ENCODE measurements around the gene NTRK2. TPM values are rescaled to one million over a fixed set of nuclear protein-coding genes. Genes with fewer than 3 reads are reported as not detected.

Gene NTRK2
- total RNA-seq, 6 experiments from 2014 or later, result 0.11 to 0.83 (median 0.25) TPM

- no peak for TF ChIP-seq CTCF (IDR thresholded peaks at IDR 0.05)
- H3K27me3 Mint-ChIP-seq (ENCODE audit: insufficient read depth), result no peaks in the 10 kb centered on the region; the same call in 1 of the 2 replicates
- H3K4me3 Mint-ChIP-seq, result no peak overlapping the region
- no peaks in the 10 kb centered on the region for H3K4me1 Mint-ChIP-seq (ENCODE audit: low read depth)
- DNase-seq, result no peak
- H3K9me3 Mint-ChIP-seq, result peaks cover 24% of the 10 kb centered on the region
- H3K27ac Mint-ChIP-seq, result no peak overlapping the region
- H3K36me3 Mint-ChIP-seq (ENCODE audit: low read depth), result no peaks in the 10 kb centered on the region
Observed at GRCh38 chr9:84642553-84643141, 26.9 kb upstream of the NTRK2 start.

- no peak overlapping the region for H3K27ac Mint-ChIP-seq
- H3K4me1 Mint-ChIP-seq (ENCODE audit: low read depth), result peaks cover 5% of the 10 kb centered on the region; the same call in 1 of the 2 replicates
- H3K9me3 Mint-ChIP-seq, result peaks cover 27% of the 10 kb centered on the region
- peaks cover 2% of the 10 kb centered on the region; the same call in 1 of the 2 replicates for H3K27me3 Mint-ChIP-seq (ENCODE audit: insufficient read depth)
- TF ChIP-seq CTCF (IDR thresholded peaks at IDR 0.05), result no peak
- no peak for DNase-seq
- no peaks in the 10 kb centered on the region for H3K36me3 Mint-ChIP-seq (ENCODE audit: low read depth)
- H3K4me3 Mint-ChIP-seq, result no peak overlapping the region
Observed at GRCh38 chr9:84647699-84648098, 21.8 kb upstream of the NTRK2 start.

- DNase-seq, result peak; percentile 1
- peaks cover 3% of the 10 kb centered on the region; the same call in 1 of the 2 replicates for H3K27me3 Mint-ChIP-seq (ENCODE audit: insufficient read depth)
- peak; percentile 25; the same call in 1 of the 2 replicates for TF ChIP-seq CTCF (IDR thresholded peaks at IDR 0.05)
- no peak overlapping the region for H3K27ac Mint-ChIP-seq
- peaks cover 5% of the 10 kb centered on the region; the same call in 1 of the 2 replicates for H3K4me1 Mint-ChIP-seq (ENCODE audit: low read depth)
- H3K36me3 Mint-ChIP-seq (ENCODE audit: low read depth), result no peaks in the 10 kb centered on the region
- H3K9me3 Mint-ChIP-seq, result peaks cover 14% of the 10 kb centered on the region; the same call in 1 of the 2 replicates
- no peak overlapping the region for H3K4me3 Mint-ChIP-seq
Observed at GRCh38 chr9:84652496-84653120, 16.9 kb upstream of the NTRK2 start.

GRCh38 chr9:84655447-84655846 is 14.1 kb upstream of the NTRK2 start:
- peaks cover 14% of the 10 kb centered on the region; the same call in 1 of the 2 replicates for H3K9me3 Mint-ChIP-seq
- no peak overlapping the region for H3K27ac Mint-ChIP-seq
- H3K4me1 Mint-ChIP-seq (ENCODE audit: low read depth), result peaks cover 5% of the 10 kb centered on the region; the same call in 1 of the 2 replicates
- no peak for TF ChIP-seq CTCF (IDR thresholded peaks at IDR 0.05)
- H3K4me3 Mint-ChIP-seq, result no peak overlapping the region
- H3K27me3 Mint-ChIP-seq (ENCODE audit: insufficient read depth), result peaks cover 5% of the 10 kb centered on the region; the same call in 1 of the 2 replicates
- H3K36me3 Mint-ChIP-seq (ENCODE audit: low read depth), result no peaks in the 10 kb centered on the region
- DNase-seq, result no peak

GRCh38 chr9:84659313-84659712 is 10.2 kb upstream of the NTRK2 start:
- Mint-ChIP-seq H3K27ac (no peak overlapping the region), H3K27me3 (ENCODE audit: insufficient read depth) (peaks cover 5% of the 10 kb centered on the region; the same call in 1 of the 2 replicates), H3K9me3 (peaks cover 7% of the 10 kb centered on the region; the same call in 1 of the 2 replicates), H3K36me3 (ENCODE audit: low read depth) (no peaks in the 10 kb centered on the region), H3K4me3 (no peak overlapping the region), H3K4me1 (ENCODE audit: low read depth) (no peaks in the 10 kb centered on the region)
- DNase-seq, result no peak
- no peak for TF ChIP-seq CTCF (IDR thresholded peaks at IDR 0.05)

Data from HFFc6 (cell line).